Astrocyte of the spinal cord (primary cell): ENCODE results near the gene WARS2.

ENCODE experiments used
- DNase-seq: peaks from one replicate; pipeline ENCODE4 v3.0.0; 2011; ENCODE audit warnings: low read depth, low spot score
- H3K4me3 ChIP-seq: 2 replicates; pipeline ENCODE4 v1.5.1; 2011; ENCODE audit warnings: low read depth, mild to moderate bottlenecking, low read length, moderate library complexity
- in situ Hi-C: cut with HindIII; loops from 2 replicates; pipeline ENCODE4 v1.10.0; 2017; ENCODE audit warnings: low sequenced_read_pairs
- TF ChIP-seq, protein P1 (sequence below): IDR thresholded peaks from 2 replicates; pipeline ENCODE4 v1.5.1; 2012; ENCODE audit warnings: low read depth, mild to moderate bottlenecking, low read length, inconsistent platforms

Gene WARS2

DNA sequence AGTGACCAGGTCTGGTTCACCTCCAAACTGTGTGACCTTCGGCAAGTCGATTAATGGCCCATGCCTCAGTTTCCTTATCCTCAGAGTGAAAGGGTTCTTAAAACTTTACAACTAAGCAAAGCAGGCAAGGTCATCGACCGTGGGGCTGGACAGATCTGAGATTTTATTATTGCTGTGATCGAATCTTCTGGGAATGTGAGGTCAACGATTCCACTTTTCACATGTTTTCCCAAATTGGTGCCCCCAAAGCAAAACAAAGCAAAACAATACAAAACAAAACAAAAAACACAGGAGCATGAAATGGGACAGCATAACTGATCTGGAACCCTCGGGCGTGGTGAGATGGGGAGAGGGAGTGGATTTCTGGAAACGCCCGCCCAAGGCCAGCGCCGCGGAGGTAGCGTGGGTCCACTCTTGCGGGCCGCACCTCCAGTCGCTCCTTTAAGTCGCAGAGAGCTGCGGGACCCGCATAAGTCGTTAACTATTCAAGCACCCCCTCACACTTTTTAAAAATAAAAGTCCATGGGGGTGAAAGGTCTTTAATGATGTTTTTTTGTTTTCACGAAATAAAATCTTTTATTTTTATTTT, 148.1 kb downstream of the WARS2 start:
- no peak for DNase-seq
- in situ Hi-C loops, result no loop called here
- H3K4me3 ChIP-seq, result no peak overlapping the region
- TF ChIP-seq, protein P1, sequence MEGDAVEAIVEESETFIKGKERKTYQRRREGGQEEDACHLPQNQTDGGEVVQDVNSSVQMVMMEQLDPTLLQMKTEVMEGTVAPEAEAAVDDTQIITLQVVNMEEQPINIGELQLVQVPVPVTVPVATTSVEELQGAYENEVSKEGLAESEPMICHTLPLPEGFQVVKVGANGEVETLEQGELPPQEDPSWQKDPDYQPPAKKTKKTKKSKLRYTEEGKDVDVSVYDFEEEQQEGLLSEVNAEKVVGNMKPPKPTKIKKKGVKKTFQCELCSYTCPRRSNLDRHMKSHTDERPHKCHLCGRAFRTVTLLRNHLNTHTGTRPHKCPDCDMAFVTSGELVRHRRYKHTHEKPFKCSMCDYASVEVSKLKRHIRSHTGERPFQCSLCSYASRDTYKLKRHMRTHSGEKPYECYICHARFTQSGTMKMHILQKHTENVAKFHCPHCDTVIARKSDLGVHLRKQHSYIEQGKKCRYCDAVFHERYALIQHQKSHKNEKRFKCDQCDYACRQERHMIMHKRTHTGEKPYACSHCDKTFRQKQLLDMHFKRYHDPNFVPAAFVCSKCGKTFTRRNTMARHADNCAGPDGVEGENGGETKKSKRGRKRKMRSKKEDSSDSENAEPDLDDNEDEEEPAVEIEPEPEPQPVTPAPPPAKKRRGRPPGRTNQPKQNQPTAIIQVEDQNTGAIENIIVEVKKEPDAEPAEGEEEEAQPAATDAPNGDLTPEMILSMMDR, result no peak

DNA sequence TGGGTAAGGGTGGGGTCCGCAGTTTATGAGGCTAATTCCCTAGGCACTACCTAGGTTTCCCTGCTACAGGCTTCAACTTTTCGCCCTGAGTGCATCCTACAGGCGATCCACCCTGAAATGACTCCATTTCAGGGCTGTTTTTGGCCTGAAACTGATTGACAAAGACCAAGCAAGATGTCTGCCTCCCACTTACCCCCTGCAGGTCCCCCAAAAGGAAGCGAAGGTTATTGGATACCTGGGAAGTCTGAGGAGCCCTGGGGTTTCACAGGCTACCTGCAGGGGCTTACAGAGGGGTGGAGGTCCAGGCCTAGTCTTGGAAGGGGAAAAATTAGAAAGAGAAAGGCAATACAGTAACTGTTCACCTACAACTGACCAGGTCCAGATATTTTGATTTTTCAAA, 149.0 kb downstream of the WARS2 start:
- no peak overlapping the region for H3K4me3 ChIP-seq
- TF ChIP-seq, protein P1, result no peak
- DNase-seq, result no peak
- in situ Hi-C loops, result no loop called here

DNA sequence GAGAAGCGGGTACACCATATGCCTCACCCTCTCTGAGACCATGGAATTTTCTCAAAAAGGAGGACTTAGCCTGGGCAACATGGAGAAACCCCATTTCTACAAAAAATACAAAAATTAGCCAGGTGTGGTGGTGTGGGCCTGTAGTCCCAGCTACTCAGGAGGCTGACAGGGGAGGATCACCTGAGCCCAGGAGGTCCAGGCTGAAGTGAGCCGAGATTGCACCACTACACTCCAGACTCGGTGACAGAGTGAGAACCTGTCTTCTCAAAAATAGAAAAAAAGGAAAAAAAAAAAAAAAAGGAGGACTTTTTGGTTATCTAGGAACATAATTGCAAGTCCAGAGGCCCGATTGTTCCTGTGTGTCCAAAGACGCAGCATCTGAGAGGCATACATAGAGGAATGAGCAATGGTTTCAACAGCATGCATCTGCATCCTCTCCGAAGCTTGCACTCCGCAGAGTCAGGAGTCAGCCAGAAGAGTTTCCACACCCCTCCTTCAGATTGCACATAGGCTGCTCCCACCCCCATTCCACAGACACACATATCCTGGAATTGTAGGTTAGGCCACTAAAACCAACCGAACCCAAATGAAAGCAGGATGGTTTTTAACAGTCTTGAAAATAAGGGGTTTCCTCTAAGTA, 149.8 kb downstream of the WARS2 start:
- TF ChIP-seq, protein P1, result no peak
- DNase-seq, result no peak
- in situ Hi-C loops, result no loop called here
- H3K4me3 ChIP-seq, result no peak overlapping the region

DNA sequence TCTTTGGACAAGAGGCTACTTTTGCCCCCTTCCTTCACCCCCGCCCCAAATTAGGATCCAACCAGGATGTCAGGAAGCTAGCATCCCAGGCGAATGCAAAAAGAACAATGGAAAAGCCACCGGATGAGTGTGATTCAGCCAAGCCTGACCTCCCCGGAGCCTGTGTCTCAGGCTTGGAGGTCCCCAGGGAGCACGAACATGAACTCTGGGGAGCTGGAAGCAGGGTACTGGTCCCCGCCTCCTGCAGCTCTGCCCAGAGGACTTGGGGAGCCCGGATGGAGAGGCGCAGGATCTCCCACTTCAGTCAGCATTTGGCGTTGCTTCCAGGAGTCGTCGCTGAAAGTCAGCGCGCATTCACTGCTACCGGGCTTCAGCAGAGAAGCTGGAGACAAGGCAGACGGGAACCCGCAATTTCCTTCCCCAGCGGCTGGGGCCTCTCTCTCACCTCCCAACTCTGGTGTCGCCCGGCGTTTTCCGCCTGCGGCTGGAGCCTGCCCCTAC, 150.5 kb downstream of the WARS2 start:
- H3K4me3 ChIP-seq, result no peak overlapping the region
- in situ Hi-C loops, result no loop called here
- TF ChIP-seq, protein P1, result no peak
- DNase-seq, result peak; percentile 55

DNA sequence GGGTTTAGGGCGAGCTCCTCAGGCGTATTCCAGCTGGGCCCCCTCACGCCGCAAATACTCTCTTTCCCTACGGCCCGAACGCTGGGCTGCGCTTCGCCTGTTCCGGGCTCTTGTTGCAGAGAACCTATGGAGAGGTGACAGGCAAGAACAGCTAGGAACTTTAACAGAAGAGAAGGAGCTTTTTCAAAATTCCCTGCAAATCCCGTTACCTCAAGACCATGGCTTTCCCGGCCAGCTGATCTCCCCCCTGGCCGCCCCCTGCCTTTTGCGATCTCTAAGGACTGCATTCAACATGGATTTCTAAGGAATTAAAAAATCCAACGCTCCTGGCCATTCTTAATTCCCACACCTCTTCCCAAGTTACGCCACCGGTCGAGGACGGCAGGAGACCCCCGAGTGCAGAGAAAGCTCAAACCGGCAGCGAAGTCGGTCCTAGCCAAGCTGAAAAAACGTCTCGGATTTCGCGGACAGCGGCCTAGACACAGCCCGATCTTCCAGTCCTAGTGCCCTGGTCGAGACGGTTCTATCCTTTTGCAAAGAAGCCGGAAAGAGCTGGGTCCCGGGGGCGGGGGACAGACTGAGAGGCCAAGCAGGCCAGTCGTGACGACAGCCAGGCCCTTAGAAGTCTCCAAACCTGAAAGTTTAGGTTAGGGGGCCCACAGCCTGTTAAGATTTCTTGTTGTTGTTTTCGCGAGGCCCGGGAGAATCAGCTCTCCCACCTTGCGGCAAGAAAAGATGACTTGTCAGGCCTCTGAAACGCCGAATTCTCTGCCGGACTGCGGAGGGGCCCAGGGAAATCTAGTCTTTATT, 151.2 kb downstream of the WARS2 start:
- peak; percentile 47 for DNase-seq
- TF ChIP-seq, protein P1, result no peak
- peak overlapping the region; percentile 26 for H3K4me3 ChIP-seq
- in situ Hi-C loops, result no loop called here

DNA sequence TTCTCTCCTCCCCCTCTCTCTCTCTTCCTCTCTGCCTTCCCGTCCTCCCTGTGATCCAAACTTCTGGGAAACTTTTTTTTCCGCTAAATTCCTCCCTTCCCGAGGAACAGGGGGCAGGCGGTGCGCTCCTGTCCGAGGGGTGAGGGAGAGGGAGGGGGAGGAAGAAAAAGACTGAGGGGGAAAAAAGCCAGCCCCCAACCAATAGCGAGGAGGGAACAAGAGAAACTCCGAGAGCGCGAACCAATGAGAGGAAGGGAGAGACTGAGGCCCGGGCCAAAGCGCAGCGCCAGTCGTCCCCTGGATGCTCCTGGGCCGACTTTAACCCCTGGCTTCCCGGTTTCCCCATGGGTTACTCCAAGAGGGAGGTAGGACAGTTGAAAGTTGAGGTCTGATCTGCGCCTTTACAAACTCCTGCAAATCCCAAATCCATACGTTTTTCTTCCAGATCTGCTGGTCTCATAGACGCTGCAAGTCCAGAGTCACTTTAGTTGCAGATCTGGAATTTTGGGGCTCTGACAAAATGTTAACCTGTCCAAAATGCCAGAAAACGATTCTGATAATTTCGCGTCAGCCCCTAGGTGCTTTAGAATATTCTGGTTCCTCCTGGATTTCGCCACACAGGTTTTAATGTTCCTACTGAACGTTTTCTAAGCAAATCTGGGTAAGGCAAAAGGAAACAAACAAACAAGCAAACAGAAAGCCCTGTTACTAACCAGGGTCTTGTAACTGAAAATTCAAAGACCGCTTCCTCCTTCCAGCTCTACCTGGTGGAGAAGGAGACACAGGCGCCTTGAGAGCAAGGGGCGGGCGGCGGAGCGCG, 152.1 kb downstream of the WARS2 start, which contains the start of gene TBX15:
Gene TBX15, minus strand, starts transcription at position 158 of the 820 bp plus-strand sequence. CDS start 548 bp downstream, outside the sequence.
- DNase-seq, result peak; percentile 64
- peak within 1 kb of the TSS; percentile 62 for H3K4me3 ChIP-seq
- TF ChIP-seq, protein P1, result no peak
- in situ Hi-C loops, result no loop called here
